Aorta (tissue), 5 donors: Measurements from ENCODE around the gene ADGRB3. TPM values are rescaled to one million over a fixed set of nuclear protein-coding genes. Genes with fewer than 3 reads are reported as not detected.

Experiments
- ATAC-seq: fragments of 200-7000 bp; cut with Tn5 transposase; one replicate; pipeline ENCODE4 v1.9.1; 2022; ENCODE audit warnings: moderate library complexity; ENCODE audit not compliant: low FRiP score
- DNase-seq, 2 donors: peaks; one replicate each; pipeline ENCODE4 v3.0.0-alpha.2; 2020
- H3K27ac ChIP-seq, 2 donors: one replicate each; pipeline ENCODE4 v1.5.1; 2013; ENCODE audit warnings: low read length in 2 of 2, mild to moderate bottlenecking in 2 of 2, moderate library complexity in 2 of 2, control low read depth in 1 of 2, inconsistent platforms in 1 of 2, low read depth in 1 of 2
- H3K27me3 ChIP-seq, 2 donors: one replicate each; pipeline ENCODE4 v1.6.1; 2013; ENCODE audit warnings: control low read depth in 1 of 2, low read length in 1 of 2, mild to moderate bottlenecking in 1 of 2, moderate library complexity in 1 of 2; ENCODE audit not compliant: insufficient read depth in 2 of 2, control insufficient read depth in 1 of 2
- H3K36me3 ChIP-seq, 2 donors: one replicate each; pipeline ENCODE4 v1.6.1; 2013; ENCODE audit warnings: control low read depth in 1 of 2, low read length in 1 of 2, mild to moderate bottlenecking in 1 of 2; ENCODE audit not compliant: insufficient read depth in 2 of 2, control insufficient read depth in 1 of 2
- H3K4me1 ChIP-seq, 2 donors: one replicate each; pipeline ENCODE4 v1.6.1; 2013; ENCODE audit warnings: low read length in 2 of 2, control low read depth in 1 of 2, mild to moderate bottlenecking in 1 of 2, moderate library complexity in 1 of 2; ENCODE audit not compliant: insufficient read depth in 2 of 2, control insufficient read depth in 1 of 2
- H3K4me3 ChIP-seq, 2 donors: one replicate each; pipeline ENCODE4 v1.5.1; 2013; ENCODE audit warnings: low read length in 2 of 2, control low read depth in 1 of 2, mild to moderate bottlenecking in 1 of 2
- H3K9me3 ChIP-seq: one replicate; pipeline ENCODE4 v1.6.1; 2013; ENCODE audit warnings: mild to moderate bottlenecking, low read length; ENCODE audit not compliant: control insufficient read depth
- WGBS, 2 donors: extraction: QIAGEN DNeasy Blood & Tissue Kit; methylation state at CpG; one replicate each; pipeline ENCODE4 v1.1.7; 2013; 5-methylcytosine and 5-hydroxymethylcytosine counted together
- intact Hi-C, 2 donors: fragments of 100-400 bp; cut with DNase I; formaldehyde crosslinking; loops; one replicate each; pipeline versions ENCODE4 v1.14.2 to v1.15.0; 2022
- polyA plus RNA-seq, 2 donors: library from polyadenylated mRNA; stranded (reverse); fragments of 200-250 nt; gene quantifications; one replicate each; pipeline ENCODE4 v1.2.3, GENCODE V29; 2013
- total RNA-seq, 2 donors: library from RNA; stranded (reverse); fragmentation: NEBNext Ultra II Directional; extraction: Animal tissue kit (Norgen Biotek cat#: 25700); gene quantifications; one replicate each; pipeline ENCODE4 v1.2.1, GENCODE V29; 2021
- donor health status: healthy with polysubstance abuse.
- donor health status: Bipolar disorder and iron deficiency.
- donor health status: DM: no; HTN: no; CAD: no.
- donor health status: DM: no; HTN: no; CAD: no.
- donor health status: DM: yes; HTN: yes; CAD: no.

Gene ADGRB3
- total and polyA plus RNA-seq, 4 donors = 1.8 to 6.1 (median 5.4) TPM; not detected in 1

DNA sequence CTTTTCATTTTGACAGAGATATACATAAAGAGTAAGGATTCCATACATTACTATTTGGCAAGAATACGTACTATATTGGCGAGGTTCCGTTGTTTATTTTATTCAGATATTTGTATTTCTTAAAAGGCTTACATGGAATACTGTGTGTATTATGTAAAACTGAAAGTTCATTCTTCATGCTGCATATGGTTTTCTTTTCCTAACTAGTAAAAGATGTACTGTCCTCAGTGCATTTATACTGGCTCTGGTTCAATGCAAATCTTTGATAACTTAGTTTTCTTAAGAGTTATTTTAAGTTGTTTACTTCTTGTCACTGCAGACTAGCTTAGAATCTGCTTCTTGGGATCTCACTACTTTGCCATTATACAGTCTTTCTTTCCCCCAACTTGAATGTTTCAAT lies 42.0 kb downstream of the ADGRB3 start:
- Histone ChIP-seq H3K27me3 (no peaks in the 10 kb centered on the region), H3K4me1 (no peaks in the 10 kb centered on the region), H3K4me3 (no peak overlapping the region), H3K9me3 (no peaks in the 10 kb centered on the region), H3K27ac (no peak overlapping the region), H3K36me3 (no peaks in the 10 kb centered on the region)
- WGBS, 2 donors = 3 to 6% methylated on average over 3 of the region's 3 CpGs
- ATAC-seq (no peak), DNase-seq (no peak)
- intact Hi-C loops = no loop called here

DNA sequence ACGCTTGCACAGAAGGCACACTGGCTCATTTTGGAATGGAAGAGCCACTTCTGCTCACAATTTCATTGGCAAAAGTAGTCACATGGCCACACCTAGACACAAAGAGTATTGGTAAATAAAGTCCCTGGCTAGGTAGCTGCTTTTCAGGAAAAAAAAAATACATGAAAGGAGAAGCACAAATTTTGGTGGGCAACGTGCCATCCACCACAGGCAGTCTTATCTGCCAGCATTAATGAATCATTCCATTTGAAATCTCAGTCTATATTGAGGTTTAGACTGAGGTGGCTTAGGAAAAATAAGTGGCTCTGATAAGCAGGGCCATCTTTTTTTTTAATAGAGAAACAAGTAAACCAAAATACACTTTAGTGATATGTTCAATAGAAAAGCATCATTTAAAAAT lies 44.3 kb downstream of the ADGRB3 start:
- intact Hi-C loops = no loop called here
- Histone ChIP-seq H3K4me3 (no peak overlapping the region), H3K27me3 (no peaks in the 10 kb centered on the region), H3K9me3 (no peaks in the 10 kb centered on the region), H3K36me3 (no peaks in the 10 kb centered on the region), H3K27ac (no peak overlapping the region), H3K4me1 (no peaks in the 10 kb centered on the region)
- DNase-seq (no peak), ATAC-seq (no peak)
- 68 to 69% methylated on average over 2 of the region's 2 CpGs for WGBS, 2 donors

DNA sequence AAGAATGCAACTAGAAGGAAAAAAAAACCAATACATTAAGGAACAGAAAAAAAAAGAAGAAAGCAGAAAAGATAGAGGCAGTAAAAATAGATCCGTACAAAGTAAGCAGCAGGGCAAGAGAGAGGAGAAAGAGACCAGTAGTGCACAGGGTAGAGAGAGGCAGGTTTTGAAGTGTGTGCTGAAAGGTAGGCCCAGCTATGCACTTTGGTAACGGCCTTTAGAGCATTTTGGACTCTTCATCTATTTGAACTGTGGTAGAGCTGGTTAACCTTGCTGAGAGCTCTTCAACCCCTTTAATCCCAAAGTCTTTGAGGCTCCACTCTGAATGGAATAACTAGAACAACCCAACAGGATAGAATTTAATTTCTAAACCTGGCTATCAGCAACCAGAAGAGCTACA lies 45.2 kb downstream of the ADGRB3 start:
- no peak for DNase-seq
- no peak overlapping the region for H3K4me3 ChIP-seq
- H3K27me3 ChIP-seq = no peaks in the 10 kb centered on the region
- no peak overlapping the region for H3K27ac ChIP-seq
- no peaks in the 10 kb centered on the region for H3K4me1 ChIP-seq
- intact Hi-C loops = no loop called here
- H3K9me3 ChIP-seq = no peaks in the 10 kb centered on the region
- H3K36me3 ChIP-seq = no peaks in the 10 kb centered on the region
- no peak for ATAC-seq
- 86 to 95% methylated on average over 2 of the region's 2 CpGs for WGBS, 2 donors

DNA sequence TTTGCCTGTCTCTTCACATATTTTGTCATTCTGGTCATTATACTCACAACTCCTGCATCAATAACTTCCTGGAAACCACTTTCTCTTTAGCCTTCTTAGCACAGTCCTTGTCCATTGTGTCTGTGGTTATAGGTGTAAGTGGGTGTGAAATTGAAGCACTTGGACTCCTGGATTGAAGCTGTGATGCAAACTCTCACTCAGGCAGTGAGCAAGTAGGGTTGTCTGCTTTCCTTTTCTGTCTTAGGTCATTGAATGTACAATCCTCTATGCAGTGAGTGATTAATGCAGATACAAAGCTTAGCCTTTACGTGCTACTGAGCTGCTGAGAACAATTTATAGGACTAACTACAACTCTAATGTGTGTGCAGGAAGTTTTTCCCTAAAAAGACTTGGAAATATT lies 54.8 kb downstream of the ADGRB3 start:
- WGBS, 2 donors = 50 to 59% methylated on average over 1 of the region's 1 CpG
- Histone ChIP-seq H3K9me3 (no peaks in the 10 kb centered on the region), H3K27ac (no peak overlapping the region), H3K36me3 (no peaks in the 10 kb centered on the region), H3K4me1 (no peaks in the 10 kb centered on the region), H3K4me3 (no peak overlapping the region), H3K27me3 (no peaks in the 10 kb centered on the region)
- intact Hi-C loops = no loop called here
- no peak for DNase-seq
- no peak for ATAC-seq

DNA sequence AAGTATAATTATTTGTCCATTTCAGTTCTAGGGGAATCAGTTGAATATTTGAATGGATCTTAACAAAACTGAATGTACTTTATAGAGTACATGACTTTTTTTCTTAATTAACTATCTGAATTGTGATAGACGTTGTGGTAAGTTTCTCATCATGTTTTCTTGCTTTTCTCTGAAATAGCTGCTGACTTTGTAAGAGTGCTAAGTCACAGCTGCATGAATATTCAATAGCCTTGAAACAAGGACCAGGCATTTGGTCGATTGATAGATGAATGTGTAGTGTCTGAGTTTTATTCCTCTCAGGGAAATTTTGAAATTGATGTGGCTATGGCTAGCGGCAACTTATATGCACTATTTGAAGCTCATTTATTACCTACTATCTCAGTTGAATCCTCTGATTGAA lies 56.0 kb downstream of the ADGRB3 start:
- intact Hi-C loops = no loop called here
- Histone ChIP-seq H3K4me3 (no peak overlapping the region), H3K4me1 (no peaks in the 10 kb centered on the region), H3K9me3 (no peaks in the 10 kb centered on the region), H3K27ac (no peak overlapping the region), H3K36me3 (no peaks in the 10 kb centered on the region), H3K27me3 (no peaks in the 10 kb centered on the region)
- no peak for DNase-seq
- WGBS, 2 donors = 82% methylated on average over 3 of the region's 3 CpGs
- ATAC-seq = no peak

DNA sequence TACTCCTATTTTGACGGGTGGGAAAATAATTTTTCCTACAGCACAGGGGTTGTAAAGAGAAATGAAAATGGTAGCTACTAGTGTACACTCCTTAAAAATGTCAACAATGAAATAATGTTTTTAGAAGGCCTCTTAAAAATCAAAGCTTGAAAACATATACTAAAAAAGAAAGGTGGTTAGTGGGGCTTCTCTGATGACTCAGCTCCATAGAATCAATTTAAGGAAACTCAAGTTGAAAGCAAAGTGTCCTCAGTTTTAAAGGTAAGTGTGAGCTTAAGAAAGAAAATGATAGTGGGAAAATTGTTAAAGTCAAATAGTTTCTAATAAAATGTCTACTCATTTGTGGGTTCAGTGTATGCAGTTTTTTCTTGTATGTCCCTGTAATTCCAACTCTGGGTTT lies 58.2 kb downstream of the ADGRB3 start:
- DNase-seq = no peak
- H3K27ac ChIP-seq = no peak overlapping the region
- no peaks in the 10 kb centered on the region for H3K9me3 ChIP-seq
- no peaks in the 10 kb centered on the region for H3K36me3 ChIP-seq
- H3K27me3 ChIP-seq = no peaks in the 10 kb centered on the region
- intact Hi-C loops = no loop called here
- no peak for ATAC-seq
- no peak overlapping the region for H3K4me3 ChIP-seq
- 87 to 92% methylated on average over 1 of the region's 1 CpG for WGBS, 2 donors
- H3K4me1 ChIP-seq = no peaks in the 10 kb centered on the region

DNA sequence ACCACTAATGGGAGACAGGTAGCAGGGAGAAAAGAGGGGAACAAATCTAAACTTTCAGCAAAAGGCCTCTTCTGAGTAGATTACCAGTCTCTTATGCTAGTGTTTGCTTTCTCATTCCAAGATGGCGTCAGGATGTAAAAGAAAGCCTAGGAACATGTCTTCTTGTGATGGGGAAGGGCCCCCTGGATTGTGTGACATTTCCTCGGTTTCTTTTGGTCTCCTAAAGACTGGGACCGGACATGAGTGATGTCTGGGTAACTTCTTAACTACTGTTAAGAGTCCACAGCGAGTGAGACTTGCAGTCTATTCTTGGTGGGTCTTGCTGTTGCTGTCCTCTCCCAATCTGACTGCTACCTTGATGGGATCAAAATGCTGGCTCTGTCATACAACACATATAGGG lies 60.3 kb downstream of the ADGRB3 start:
- Histone ChIP-seq H3K27me3 (no peaks in the 10 kb centered on the region), H3K36me3 (no peaks in the 10 kb centered on the region), H3K9me3 (no peaks in the 10 kb centered on the region), H3K4me3 (no peak overlapping the region), H3K27ac (no peak overlapping the region), H3K4me1 (no peaks in the 10 kb centered on the region)
- WGBS, 2 donors = 93 to 94% methylated on average over 4 of the region's 4 CpGs
- intact Hi-C loops = no loop called here
- no peak for DNase-seq
- ATAC-seq = no peak

DNA sequence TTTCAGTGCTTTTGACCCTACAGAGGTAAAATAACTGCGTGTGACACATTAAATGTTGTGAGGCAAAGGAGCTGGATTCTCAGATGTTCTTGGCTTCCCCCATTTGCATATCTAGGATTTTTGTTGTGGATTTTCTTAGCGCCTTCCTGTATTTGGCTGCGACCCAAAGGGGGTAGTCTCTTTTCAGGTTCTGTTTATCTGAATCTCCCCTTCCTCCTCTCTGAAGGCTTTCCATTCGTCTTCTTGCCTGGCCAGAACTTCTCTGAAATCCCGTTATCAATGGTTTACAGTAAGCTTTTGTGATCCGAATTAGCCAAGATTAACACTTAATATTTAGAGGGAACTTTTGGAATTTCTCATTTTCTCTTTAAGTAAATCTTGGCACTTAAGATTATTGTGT lies 60.8 kb downstream of the ADGRB3 start:
- Histone ChIP-seq H3K4me3 (no peak overlapping the region), H3K27me3 (no peaks in the 10 kb centered on the region), H3K9me3 (no peaks in the 10 kb centered on the region), H3K36me3 (no peaks in the 10 kb centered on the region), H3K27ac (no peak overlapping the region), H3K4me1 (no peaks in the 10 kb centered on the region)
- no peak for DNase-seq
- intact Hi-C loops = no loop called here
- ATAC-seq = no peak
- WGBS, 2 donors = 56 to 66% methylated on average over 6 of the region's 6 CpGs

DNA sequence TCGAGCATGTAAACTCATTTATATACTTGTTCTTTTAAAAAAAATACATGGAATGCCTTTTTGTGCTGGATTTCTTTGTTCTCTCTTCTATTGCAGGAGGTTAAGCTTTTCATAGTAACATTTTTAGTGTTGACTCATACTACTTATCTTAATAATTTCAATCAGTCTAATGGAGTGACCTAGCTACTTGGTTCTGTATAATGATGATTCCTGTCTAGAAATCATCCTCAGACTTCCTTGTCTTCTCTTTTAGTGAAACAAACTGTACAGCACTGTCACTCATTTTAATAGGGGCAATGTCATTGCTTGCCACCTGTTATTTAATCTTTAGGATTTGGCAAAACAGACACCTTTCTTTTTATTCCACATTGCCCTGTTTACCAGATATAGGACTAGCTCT lies 62.3 kb downstream of the ADGRB3 start:
- no peak overlapping the region for H3K27ac ChIP-seq
- H3K9me3 ChIP-seq = no peaks in the 10 kb centered on the region
- intact Hi-C loops = no loop called here
- no peaks in the 10 kb centered on the region for H3K4me1 ChIP-seq
- 83 to 91% methylated on average over 1 of the region's 1 CpG for WGBS, 2 donors
- H3K36me3 ChIP-seq = no peaks in the 10 kb centered on the region
- no peak for DNase-seq
- no peaks in the 10 kb centered on the region for H3K27me3 ChIP-seq
- H3K4me3 ChIP-seq = no peak overlapping the region
- ATAC-seq = no peak
